GM13976 (cell line): ENCODE measurements around the gene MYLIP.

Experiments
- DNase-seq: peaks from one replicate; pipeline ENCODE4 v3.0.0; 2012; ENCODE audit warnings: low spot score
- CTCF ChIP-seq: IDR thresholded peaks from 2 replicates; pipeline ENCODE4 v1.5.1; 2012; ENCODE audit warnings: borderline replicate concordance, mild to moderate bottlenecking; ENCODE audit not compliant: insufficient read depth; ENCODE audit errors: extremely low read depth, missing control alignments, control extremely low read depth
- in situ Hi-C: fragments of 300-500 bp; cut with MboI; formaldehyde crosslinking; loops from one replicate; pipeline ENCODE4 v1.12.0; 2022; ENCODE audit warnings: low sequenced_read_pairs, mixed read lengths, inconsistent platforms; ENCODE audit not compliant: unreplicated experiment

The MYLIP gene

GRCh38 chr6:16187176-16187575 lies 58.3 kb downstream of the MYLIP start:
- no peak for DNase-seq
- in situ Hi-C loops = loop anchor here (25.0 kb wide), 1 partner anchor 675 kb away; no protein-coding TSS in a partner anchor
- TF ChIP-seq CTCF = no peak

GRCh38 chr6:16190214-16190613 lies 61.3 kb downstream of the MYLIP start:
- no peak for DNase-seq
- no peak for TF ChIP-seq CTCF
- in situ Hi-C loops = loop anchor here (25.0 kb wide), 1 partner anchor 678 kb away; no protein-coding TSS in a partner anchor

- no peak for TF ChIP-seq CTCF
- in situ Hi-C loops = loop anchor here (25.0 kb wide), 1 partner anchor 684 kb away; no protein-coding TSS in a partner anchor
- no peak for DNase-seq
Measured at GRCh38 chr6:16196260-16196983, 67.5 kb downstream of the MYLIP start.

GRCh38 chr6:16196984-16197546 lies 68.2 kb downstream of the MYLIP start:
- TF ChIP-seq CTCF = no peak
- in situ Hi-C loops = loop anchor here (25.0 kb wide), 1 partner anchor 685 kb away; no protein-coding TSS in a partner anchor
- no peak for DNase-seq
